Lower leg skin (tissue), 3 donors: ENCODE data around the gene CNOT4.

ENCODE experiments used
- POLR2A ChIP-seq, 2 donors: fragments of 450-650 bp; IDR thresholded peaks; one replicate each; pipeline ENCODE4 v1.6.1; 2016 to 2017; ENCODE audit warnings: antibody characterized with exemption in 2 of 2, mild to moderate bottlenecking in 1 of 2, moderate library complexity in 1 of 2
- TF ChIP-seq, protein P1 (sequence below), 3 donors: fragments of 450-650 bp; IDR thresholded peaks; one replicate each; pipeline ENCODE4 v1.5.1; 2016; ENCODE audit warnings: antibody characterized with exemption in 3 of 3, mild to moderate bottlenecking in 3 of 3, moderate library complexity in 2 of 3

GRCh38 chr7:135512135-135512887 is 2.4 kb upstream of the CNOT4 start:
- no peak for TF ChIP-seq POLR2A (IDR thresholded peaks at IDR 0.05)
- TF ChIP-seq, protein P1, sequence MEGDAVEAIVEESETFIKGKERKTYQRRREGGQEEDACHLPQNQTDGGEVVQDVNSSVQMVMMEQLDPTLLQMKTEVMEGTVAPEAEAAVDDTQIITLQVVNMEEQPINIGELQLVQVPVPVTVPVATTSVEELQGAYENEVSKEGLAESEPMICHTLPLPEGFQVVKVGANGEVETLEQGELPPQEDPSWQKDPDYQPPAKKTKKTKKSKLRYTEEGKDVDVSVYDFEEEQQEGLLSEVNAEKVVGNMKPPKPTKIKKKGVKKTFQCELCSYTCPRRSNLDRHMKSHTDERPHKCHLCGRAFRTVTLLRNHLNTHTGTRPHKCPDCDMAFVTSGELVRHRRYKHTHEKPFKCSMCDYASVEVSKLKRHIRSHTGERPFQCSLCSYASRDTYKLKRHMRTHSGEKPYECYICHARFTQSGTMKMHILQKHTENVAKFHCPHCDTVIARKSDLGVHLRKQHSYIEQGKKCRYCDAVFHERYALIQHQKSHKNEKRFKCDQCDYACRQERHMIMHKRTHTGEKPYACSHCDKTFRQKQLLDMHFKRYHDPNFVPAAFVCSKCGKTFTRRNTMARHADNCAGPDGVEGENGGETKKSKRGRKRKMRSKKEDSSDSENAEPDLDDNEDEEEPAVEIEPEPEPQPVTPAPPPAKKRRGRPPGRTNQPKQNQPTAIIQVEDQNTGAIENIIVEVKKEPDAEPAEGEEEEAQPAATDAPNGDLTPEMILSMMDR (IDR thresholded peaks at IDR 0.05), result no peak
